Activated CD8-positive, alpha-beta memory T cell treated with anti-CD3 and anti-CD28 coated beads for 48 hours (primary cell): ENCODE results near the gene CNPY4.

Source experiments
- DNase-seq, 3 experiments: peaks; one replicate each; pipeline ENCODE4 v3.0.0-alpha.2; 2020; ENCODE audit warnings: low read depth in 2 of 3, low spot score in 2 of 3

Gene CNPY4

DNA sequence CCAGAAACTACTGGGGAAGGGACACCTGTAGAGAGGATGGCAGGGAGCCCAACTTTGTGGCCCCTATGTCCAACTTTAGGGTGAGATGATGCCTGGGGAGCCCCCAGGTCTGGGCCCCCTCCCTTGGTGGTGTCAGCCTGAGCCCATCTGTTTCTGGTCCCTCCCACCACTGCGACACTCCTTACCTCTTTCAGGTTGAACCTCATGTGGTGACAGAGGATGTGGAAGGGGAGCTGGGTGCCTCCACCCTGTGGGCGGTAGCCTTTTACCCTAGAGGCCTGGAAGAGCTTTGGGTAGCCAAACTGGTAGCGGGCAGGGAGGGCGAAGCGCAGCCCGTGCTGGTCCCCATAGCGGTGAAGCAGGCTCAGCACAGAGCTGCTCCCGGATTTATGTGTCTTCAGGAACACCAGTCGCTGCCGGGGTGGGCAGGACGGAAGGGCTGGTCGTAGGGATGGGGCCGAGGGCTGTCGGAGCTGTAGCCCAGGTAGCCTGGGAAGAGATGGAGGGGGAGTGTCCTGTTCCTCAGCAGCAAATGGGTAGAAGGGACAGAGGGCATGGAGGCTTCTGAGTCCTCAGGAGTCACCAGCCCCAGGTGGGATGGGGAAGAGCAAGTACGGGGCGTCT lies 47.0 kb downstream of the CNPY4 start:
- DNase-seq = no peak

- DNase-seq = no peak
Measured at GRCh38 chr7:100166970-100167911, 47.8 kb downstream of the CNPY4 start.

DNA sequence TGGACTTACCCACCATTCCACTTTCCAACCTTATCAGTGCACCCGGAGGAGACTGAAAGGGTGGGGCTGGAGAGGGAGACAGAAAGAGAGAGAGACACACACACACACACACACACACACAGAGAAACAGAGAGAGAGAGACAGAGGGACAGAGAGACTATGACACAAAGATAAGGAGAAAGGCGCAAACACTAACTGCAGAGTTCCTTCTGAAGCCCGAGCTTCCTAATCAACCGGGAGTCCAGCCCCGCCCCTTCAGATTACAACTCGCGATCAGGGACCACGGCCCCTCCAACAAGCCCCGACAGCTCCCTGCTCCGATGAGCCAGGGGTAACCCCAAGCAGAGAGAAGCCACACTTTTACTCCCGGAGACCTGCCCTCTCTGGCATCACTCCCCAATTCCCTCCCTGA lies 48.5 kb downstream of the CNPY4 start:
- DNase-seq = no peak

- no peak for DNase-seq
Measured at GRCh38 chr7:100169147-100169850, 49.9 kb downstream of the CNPY4 start.

GRCh38 chr7:100170101-100170897 lies 50.9 kb downstream of the CNPY4 start:
- no peak for DNase-seq

DNA sequence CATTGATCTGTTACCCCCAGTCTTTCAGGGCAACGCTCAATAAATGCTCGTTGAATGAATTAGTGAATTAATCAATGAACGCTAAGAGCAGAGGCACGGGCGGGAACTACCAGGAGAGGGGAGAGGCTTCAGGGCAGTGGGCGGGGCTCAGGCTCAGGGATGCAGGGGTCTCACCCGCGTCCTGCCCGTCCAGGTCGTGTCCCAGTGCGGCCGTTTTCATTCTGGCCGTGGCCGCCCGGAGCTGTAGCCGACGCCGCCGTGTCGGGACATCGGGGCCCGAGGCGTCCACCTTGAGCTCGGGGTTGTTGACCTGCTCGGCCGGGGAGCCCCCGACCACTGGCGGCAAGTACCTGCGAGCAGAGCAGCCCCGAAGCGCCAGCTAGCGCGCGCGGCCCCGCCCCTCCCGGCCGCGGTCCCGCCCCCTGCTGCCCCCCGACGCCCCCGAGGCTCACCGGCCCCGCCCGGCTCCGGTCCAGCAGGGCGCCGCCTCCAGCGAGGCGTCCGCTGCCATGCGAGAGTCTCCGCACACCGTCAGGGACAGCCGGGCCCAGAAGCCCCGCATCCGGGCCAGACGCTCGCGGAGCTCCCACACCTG lies 51.8 kb downstream of the CNPY4 start:
- no peak for DNase-seq

GRCh38 chr7:100171840-100172239 lies 52.4 kb downstream of the CNPY4 start:
- no peak for DNase-seq

DNA sequence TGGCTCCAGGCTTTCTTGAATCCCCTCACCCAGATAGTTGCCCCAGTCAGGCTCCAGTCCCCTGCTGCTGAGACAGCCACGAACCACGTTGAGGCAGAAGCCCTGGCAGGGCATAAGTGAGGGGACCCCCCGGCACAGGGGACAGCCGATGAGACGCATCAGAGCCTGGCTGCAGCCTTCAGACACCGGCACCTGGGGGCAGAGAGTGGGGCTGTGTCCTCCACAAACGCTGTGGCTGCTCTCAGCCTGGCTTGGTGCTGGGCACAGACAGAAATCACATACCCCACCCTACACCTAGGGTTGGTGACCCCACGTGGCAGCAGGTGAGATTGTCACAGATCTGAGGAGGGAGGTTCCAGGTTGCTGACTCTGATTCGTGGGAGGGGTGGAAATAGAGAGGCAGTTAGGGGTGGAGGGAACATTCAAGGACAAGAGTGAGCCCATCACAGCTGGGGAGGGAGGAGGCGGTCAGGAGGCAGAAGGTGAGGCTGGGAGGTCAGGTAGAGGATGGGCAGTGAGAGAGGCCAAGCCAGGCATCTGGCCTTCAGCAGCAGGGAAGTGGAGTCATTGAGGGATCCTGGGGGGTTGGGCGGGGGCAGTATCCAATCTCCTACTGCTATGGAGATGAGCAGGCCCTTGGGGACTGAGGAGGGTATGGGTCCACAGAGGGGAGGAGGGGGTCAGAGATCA lies 54.5 kb downstream of the CNPY4 start:
- DNase-seq = no peak

DNA sequence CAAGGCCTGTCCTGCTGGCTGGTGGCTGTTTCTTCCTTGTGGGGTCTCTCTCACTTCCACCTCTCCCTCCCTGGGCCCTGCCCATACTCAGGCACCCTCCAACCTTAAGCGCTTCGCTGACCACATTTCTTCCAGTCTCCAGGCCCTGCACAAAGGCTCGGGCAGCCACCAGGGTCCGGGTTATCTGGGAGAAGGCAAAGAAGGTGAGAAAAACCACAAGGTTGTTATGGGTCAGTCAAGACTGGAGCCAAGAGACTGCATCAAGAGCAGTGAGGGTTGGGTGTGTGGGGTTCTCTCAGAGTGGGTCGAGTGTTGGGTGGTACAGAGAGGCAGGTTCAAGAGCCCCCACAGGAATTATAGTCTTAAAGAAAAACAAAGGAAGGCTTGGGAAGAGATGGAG lies 55.1 kb downstream of the CNPY4 start:
- DNase-seq = no peak
